Uterus (tissue), 4 donors: ENCODE results near the gene OSBPL2. TPM values are rescaled to one million over a fixed set of nuclear protein-coding genes. Genes with fewer than 3 reads are reported as not detected.

Source experiments
- DNase-seq, 2 donors: peaks; one replicate each; pipeline ENCODE4 v3.0.0-alpha.2; 2019 to 2020
- H3K27ac ChIP-seq, 2 donors: fragments of 200-600 bp; sonication (generic); 1 replicate in 1 of 2; 2 replicates in 1 of 2; pipeline ENCODE4 v1.5.1; 2016 to 2018
- H3K27me3 ChIP-seq, 2 donors: fragments of 200-600 bp; sonication (generic); one replicate each; pipeline ENCODE4 v1.5.1; 2018 to 2019; ENCODE audit warnings: control low read depth in 1 of 2
- H3K36me3 ChIP-seq, 2 donors: fragments of 200-600 bp; sonication (generic); one replicate each; pipeline ENCODE4 v1.5.1; 2019; ENCODE audit warnings: control low read depth in 1 of 2
- H3K4me1 ChIP-seq, 2 donors: fragments of 200-600 bp; sonication (generic); one replicate each; pipeline ENCODE4 v1.5.1; 2018 to 2019; ENCODE audit warnings: control low read depth in 1 of 2
- H3K4me3 ChIP-seq, 2 donors: fragments of 200-600 bp; sonication (generic); 1 replicate in 1 of 2; 2 replicates in 1 of 2; pipeline ENCODE4 v1.5.1; 2018 to 2019; ENCODE audit warnings: mild to moderate bottlenecking in 1 of 2
- H3K9me3 ChIP-seq, 2 donors: fragments of 200-600 bp; sonication (generic); one replicate each; pipeline ENCODE4 v1.5.1; 2019; ENCODE audit warnings: control low read depth in 1 of 2
- CTCF ChIP-seq, 4 experiments: fragments of 200-600 bp in 2 of 4; fragments of 450-650 bp in 2 of 4; sonication (generic) in 2 of 4; IDR thresholded peaks; one replicate each; pipeline ENCODE4 v1.5.1; 2016 to 2019; ENCODE audit warnings: antibody characterized with exemption in 4 of 4, mild to moderate bottlenecking in 2 of 4, moderate library complexity in 1 of 4
- POLR2A ChIP-seq, 2 donors: fragments of 450-650 bp; IDR thresholded peaks; one replicate each; pipeline ENCODE4 v1.6.1; 2016; ENCODE audit warnings: antibody characterized with exemption in 2 of 2, mild to moderate bottlenecking in 1 of 2, moderate library complexity in 1 of 2
- intact Hi-C: fragments of 100-400 bp; cut with DNase I; formaldehyde crosslinking; loops from one replicate; pipeline ENCODE4 v1.15.1; 2023; ENCODE audit warnings: low total_unique reads
- total RNA-seq, 4 donors: library from RNA; depleted of rRNA in 3 of 4; stranded (reverse); fragments of >200 nt in 3 of 4; gene quantifications; one replicate each; pipeline versions ENCODE4 v1.1.0 to v1.2.4, GENCODE V29; 2014 to 2023
- donor health status: DM: yes; HTN: yes; CAD: no.

OSBPL2 gene
- total RNA-seq, 4 donors from 2014 or later = 12.3 to 55.9 (median 33.4) TPM

GRCh38 chr20:62197801-62198200 is 40.5 kb upstream of the OSBPL2 start:
- TF ChIP-seq CTCF (IDR thresholded peaks at IDR 0.05) (no peak), POLR2A (IDR thresholded peaks at IDR 0.05) (no peak)
- no peak overlapping the region for H3K27ac ChIP-seq
- H3K4me3 ChIP-seq = no peak overlapping the region
- no peak for DNase-seq
- no peaks in the 10 kb centered on the region for H3K27me3 ChIP-seq
- no peaks in the 10 kb centered on the region for H3K9me3 ChIP-seq
- no peaks in the 10 kb centered on the region for H3K4me1 ChIP-seq
- no peaks in the 10 kb centered on the region for H3K36me3 ChIP-seq
- intact Hi-C loops = no loop called here

GRCh38 chr20:62198496-62198895 is 39.8 kb upstream of the OSBPL2 start:
- H3K27ac ChIP-seq = no peak overlapping the region
- no peaks in the 10 kb centered on the region for H3K9me3 ChIP-seq
- DNase-seq = no peak
- H3K36me3 ChIP-seq = no peaks in the 10 kb centered on the region
- H3K4me1 ChIP-seq = no peaks in the 10 kb centered on the region
- intact Hi-C loops = no loop called here
- no peaks in the 10 kb centered on the region for H3K27me3 ChIP-seq
- TF ChIP-seq POLR2A (IDR thresholded peaks at IDR 0.05) (no peak), CTCF (IDR thresholded peaks at IDR 0.05) (no peak)
- H3K4me3 ChIP-seq = no peak overlapping the region

GRCh38 chr20:62198931-62199330 is 39.4 kb upstream of the OSBPL2 start:
- no peaks in the 10 kb centered on the region for H3K27me3 ChIP-seq
- no peaks in the 10 kb centered on the region for H3K4me1 ChIP-seq
- no peaks in the 10 kb centered on the region for H3K36me3 ChIP-seq
- H3K9me3 ChIP-seq = no peaks in the 10 kb centered on the region
- intact Hi-C loops = no loop called here
- H3K27ac ChIP-seq = no peak overlapping the region
- no peak for DNase-seq
- H3K4me3 ChIP-seq = no peak overlapping the region
- no peak for TF ChIP-seq POLR2A (IDR thresholded peaks at IDR 0.05)
- TF ChIP-seq CTCF (IDR thresholded peaks at IDR 0.05) = no peak

- intact Hi-C loops = no loop called here
- no peaks in the 10 kb centered on the region for H3K36me3 ChIP-seq
- no peaks in the 10 kb centered on the region for H3K27me3 ChIP-seq
- H3K4me1 ChIP-seq = no peaks in the 10 kb centered on the region
- H3K9me3 ChIP-seq = no peaks in the 10 kb centered on the region
- H3K4me3 ChIP-seq = no peak overlapping the region
- no peak for DNase-seq
- H3K27ac ChIP-seq = no peak overlapping the region
- TF ChIP-seq POLR2A (IDR thresholded peaks at IDR 0.05) = no peak
- TF ChIP-seq CTCF (IDR thresholded peaks at IDR 0.05) = no peak
Observed at GRCh38 chr20:62200491-62201172, 37.7 kb upstream of the OSBPL2 start.

- H3K9me3 ChIP-seq = no peaks in the 10 kb centered on the region
- H3K4me1 ChIP-seq = no peaks in the 10 kb centered on the region
- DNase-seq = no peak
- H3K4me3 ChIP-seq = no peak overlapping the region
- H3K36me3 ChIP-seq = no peaks in the 10 kb centered on the region
- no peak overlapping the region for H3K27ac ChIP-seq
- no peaks in the 10 kb centered on the region for H3K27me3 ChIP-seq
- intact Hi-C loops = no loop called here
- TF ChIP-seq POLR2A (IDR thresholded peaks at IDR 0.05) (no peak), CTCF (IDR thresholded peaks at IDR 0.05) (no peak)
Observed at GRCh38 chr20:62201173-62202082, 36.9 kb upstream of the OSBPL2 start.
